Suprapubic skin (tissue), 4 donors: ENCODE data around the gene CAPNS2. TPM values are rescaled to one million over a fixed set of nuclear protein-coding genes. Genes with fewer than 3 reads are reported as not detected.

Experiments used
- DNase-seq, 2 donors: peaks; one replicate each; pipeline ENCODE4 v3.0.0-alpha.2; 2019; ENCODE audit warnings: low spot score in 2 of 2
- H3K27ac ChIP-seq: fragments of 200-600 bp; sonication (generic); one replicate; pipeline ENCODE4 v1.5.1; 2019
- H3K27me3 ChIP-seq: fragments of 200-600 bp; sonication (generic); one replicate; pipeline ENCODE4 v1.5.1; 2019
- H3K36me3 ChIP-seq: fragments of 200-600 bp; sonication (generic); one replicate; pipeline ENCODE4 v1.5.1; 2019
- H3K4me1 ChIP-seq: fragments of 200-600 bp; sonication (generic); one replicate; pipeline ENCODE4 v1.5.1; 2019
- H3K4me3 ChIP-seq: fragments of 200-600 bp; sonication (generic); one replicate; pipeline ENCODE4 v1.5.1; 2019; ENCODE audit warnings: mild to moderate bottlenecking
- H3K9me3 ChIP-seq: fragments of 200-600 bp; sonication (generic); one replicate; pipeline ENCODE4 v1.5.1; 2019
- EP300 ChIP-seq: sonication (generic); formaldehyde crosslinking; IDR thresholded peaks from one replicate; pipeline ENCODE4 v1.6.1; 2017; ENCODE audit warnings: antibody characterized with exemption
- POLR2A ChIP-seq, 2 donors: fragments of 450-650 bp; IDR thresholded peaks; one replicate each; pipeline ENCODE4 v1.6.1; 2017; ENCODE audit warnings: antibody characterized with exemption in 2 of 2, mild to moderate bottlenecking in 2 of 2, moderate library complexity in 2 of 2
- POLR2AphosphoS5 ChIP-seq, 3 donors: sonication (generic); formaldehyde crosslinking; IDR thresholded peaks; one replicate each; pipeline ENCODE4 v1.6.1; 2017; ENCODE audit warnings: antibody characterized with exemption in 3 of 3
- WGBS: methylation state at CpG from one replicate; pipeline ENCODE4 v1.1.5; 2018; 5-methylcytosine and 5-hydroxymethylcytosine counted together
- total RNA-seq, 4 donors: library from RNA; depleted of rRNA; stranded (reverse); fragments of >200 nt; gene quantifications; one replicate each; pipeline ENCODE4 v1.1.0, GENCODE V29; 2016
- TF ChIP-seq, protein P1 (sequence below), 2 donors: fragments of 200-600 bp in 1 of 2; fragments of 450-650 bp in 1 of 2; sonication (generic) in 1 of 2; IDR thresholded peaks; one replicate each; pipeline ENCODE4 v1.5.1; 2016 to 2019; ENCODE audit warnings: antibody characterized with exemption in 2 of 2, mild to moderate bottlenecking in 1 of 2, moderate library complexity in 1 of 2

CAPNS2 gene
- total RNA-seq, 4 donors from 2014 or later = 101 to 177 (median 170) TPM

DNA sequence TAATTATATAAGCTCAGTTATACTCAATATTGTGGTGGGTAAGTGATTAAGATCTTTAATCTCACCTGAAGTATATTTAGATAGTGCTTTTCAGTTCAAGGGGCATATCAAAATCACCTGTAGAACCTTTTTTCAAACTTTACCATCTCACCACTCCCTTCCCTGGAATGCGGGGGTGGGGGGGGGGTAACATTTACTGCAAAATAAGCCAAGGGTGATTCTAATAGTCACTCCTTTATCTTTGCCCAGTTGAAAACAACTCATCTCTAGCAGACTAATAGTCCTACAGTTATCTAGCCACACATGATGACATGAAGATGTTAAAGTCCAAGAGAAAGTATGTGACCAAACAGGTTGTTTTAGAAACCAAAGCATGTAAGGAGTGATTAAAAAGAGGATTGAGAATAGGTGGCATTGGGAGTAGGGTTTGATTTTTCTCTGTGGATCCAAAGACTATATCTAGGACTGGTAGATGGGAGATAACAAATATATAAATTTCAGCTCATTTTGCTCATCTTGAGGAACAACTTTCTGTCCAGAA lies 36.1 kb upstream of the CAPNS2 start:
- H3K27me3 ChIP-seq = no peaks in the 10 kb centered on the region
- no peaks in the 10 kb centered on the region for H3K9me3 ChIP-seq
- WGBS = 88% methylated on average over 1 of the region's 1 CpG
- peaks cover 4% of the 10 kb centered on the region for H3K36me3 ChIP-seq
- H3K4me3 ChIP-seq = no peak overlapping the region
- no peak for DNase-seq
- H3K27ac ChIP-seq = no peak overlapping the region
- no peak for TF ChIP-seq POLR2AphosphoS5 (IDR thresholded peaks at IDR 0.05)
- no peak for TF ChIP-seq POLR2A (IDR thresholded peaks at IDR 0.05)
- TF ChIP-seq, protein P1, sequence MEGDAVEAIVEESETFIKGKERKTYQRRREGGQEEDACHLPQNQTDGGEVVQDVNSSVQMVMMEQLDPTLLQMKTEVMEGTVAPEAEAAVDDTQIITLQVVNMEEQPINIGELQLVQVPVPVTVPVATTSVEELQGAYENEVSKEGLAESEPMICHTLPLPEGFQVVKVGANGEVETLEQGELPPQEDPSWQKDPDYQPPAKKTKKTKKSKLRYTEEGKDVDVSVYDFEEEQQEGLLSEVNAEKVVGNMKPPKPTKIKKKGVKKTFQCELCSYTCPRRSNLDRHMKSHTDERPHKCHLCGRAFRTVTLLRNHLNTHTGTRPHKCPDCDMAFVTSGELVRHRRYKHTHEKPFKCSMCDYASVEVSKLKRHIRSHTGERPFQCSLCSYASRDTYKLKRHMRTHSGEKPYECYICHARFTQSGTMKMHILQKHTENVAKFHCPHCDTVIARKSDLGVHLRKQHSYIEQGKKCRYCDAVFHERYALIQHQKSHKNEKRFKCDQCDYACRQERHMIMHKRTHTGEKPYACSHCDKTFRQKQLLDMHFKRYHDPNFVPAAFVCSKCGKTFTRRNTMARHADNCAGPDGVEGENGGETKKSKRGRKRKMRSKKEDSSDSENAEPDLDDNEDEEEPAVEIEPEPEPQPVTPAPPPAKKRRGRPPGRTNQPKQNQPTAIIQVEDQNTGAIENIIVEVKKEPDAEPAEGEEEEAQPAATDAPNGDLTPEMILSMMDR (IDR thresholded peaks at IDR 0.05) = no peak
- TF ChIP-seq EP300 = no peak
- peaks cover 7% of the 10 kb centered on the region for H3K4me1 ChIP-seq

DNA sequence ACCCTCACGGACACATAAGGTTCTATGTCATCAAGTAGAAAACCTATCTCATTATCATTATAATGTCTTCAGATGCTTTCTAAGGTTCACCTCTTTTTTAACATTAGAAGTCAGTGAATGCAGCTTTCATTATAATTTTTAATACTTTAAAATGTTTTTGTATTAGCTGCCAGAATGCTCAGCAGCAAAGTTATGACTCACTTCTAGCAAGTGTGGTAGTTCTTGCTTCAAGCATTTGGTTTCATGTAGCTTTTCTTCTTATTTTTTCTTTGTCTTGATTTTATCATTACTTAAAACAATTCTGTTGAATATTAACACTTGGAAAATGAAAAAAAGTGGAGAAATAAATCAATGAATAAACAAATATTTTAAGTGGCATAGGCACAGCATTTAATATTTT lies 34.3 kb upstream of the CAPNS2 start:
- DNase-seq = no peak
- H3K4me1 ChIP-seq = peaks cover 7% of the 10 kb centered on the region
- TF ChIP-seq POLR2A (IDR thresholded peaks at IDR 0.05) (no peak), POLR2AphosphoS5 (IDR thresholded peaks at IDR 0.05) (no peak), EP300 (no peak)
- TF ChIP-seq, protein P1 (IDR thresholded peaks at IDR 0.05) = no peak
- no peak overlapping the region for H3K4me3 ChIP-seq
- H3K27me3 ChIP-seq = no peaks in the 10 kb centered on the region
- H3K27ac ChIP-seq = no peak overlapping the region
- H3K36me3 ChIP-seq = peaks cover 4% of the 10 kb centered on the region
- WGBS = 100% methylated on average over 1 of the region's 1 CpG
- no peaks in the 10 kb centered on the region for H3K9me3 ChIP-seq

DNA sequence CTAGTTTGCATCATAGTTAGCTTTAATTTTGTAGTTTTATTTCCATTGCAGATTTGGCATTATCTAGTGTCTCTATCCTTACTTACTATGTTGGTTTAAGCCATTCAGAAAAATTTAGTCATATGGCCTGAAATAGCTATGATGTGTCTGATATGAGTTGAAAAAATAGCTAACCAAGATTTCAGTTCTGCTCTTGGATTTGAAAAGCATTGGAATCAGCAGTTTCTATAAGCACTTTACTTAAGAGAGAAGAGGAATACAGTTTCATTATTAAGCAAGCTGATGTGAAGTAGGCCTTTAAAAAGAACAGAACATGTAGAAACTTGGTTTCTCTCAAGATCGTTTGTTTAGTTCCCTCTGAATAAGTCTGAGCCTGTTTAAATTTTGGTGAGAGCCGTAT lies 31.7 kb upstream of the CAPNS2 start:
- no peak overlapping the region for H3K27ac ChIP-seq
- H3K36me3 ChIP-seq = peaks cover 9% of the 10 kb centered on the region
- no peak overlapping the region for H3K4me3 ChIP-seq
- TF ChIP-seq, protein P1 (IDR thresholded peaks at IDR 0.05) = no peak
- TF ChIP-seq POLR2A (IDR thresholded peaks at IDR 0.05) = no peak
- H3K4me1 ChIP-seq = peaks cover 15% of the 10 kb centered on the region
- DNase-seq = no peak
- H3K27me3 ChIP-seq = no peaks in the 10 kb centered on the region
- 44% methylated on average over 2 of the region's 2 CpGs for WGBS
- H3K9me3 ChIP-seq = no peaks in the 10 kb centered on the region

DNA sequence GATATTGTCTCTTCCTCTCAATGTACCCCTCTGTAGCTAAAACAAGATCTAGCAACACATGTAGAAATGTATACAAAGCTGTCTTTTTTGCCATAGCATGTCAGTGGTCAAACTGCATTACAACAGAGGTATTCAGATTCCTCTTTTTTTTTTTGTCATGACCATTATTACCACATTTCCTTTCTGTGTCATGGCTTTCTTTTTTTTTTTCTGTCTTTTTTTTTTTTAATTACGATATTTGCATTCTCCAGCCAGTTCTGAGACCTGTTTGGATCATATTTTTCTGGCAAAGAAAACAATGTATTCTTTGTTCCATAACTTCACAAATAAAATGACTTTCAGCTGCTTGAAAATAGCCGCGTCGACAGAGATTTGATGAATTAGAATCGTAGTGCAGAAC lies 27.4 kb upstream of the CAPNS2 start:
- WGBS = 49% methylated on average over 5 of the region's 5 CpGs
- DNase-seq = no peak
- Histone ChIP-seq H3K27ac (no peak overlapping the region), H3K4me3 (no peak overlapping the region), H3K9me3 (no peaks in the 10 kb centered on the region), H3K36me3 (peaks cover 5% of the 10 kb centered on the region), H3K4me1 (peaks cover 21% of the 10 kb centered on the region), H3K27me3 (no peaks in the 10 kb centered on the region)
- TF ChIP-seq, protein P1 (IDR thresholded peaks at IDR 0.05) = no peak
- no peak for TF ChIP-seq POLR2A (IDR thresholded peaks at IDR 0.05)
- TF ChIP-seq POLR2AphosphoS5 (IDR thresholded peaks at IDR 0.05) = no peak
- TF ChIP-seq EP300 = no peak

DNA sequence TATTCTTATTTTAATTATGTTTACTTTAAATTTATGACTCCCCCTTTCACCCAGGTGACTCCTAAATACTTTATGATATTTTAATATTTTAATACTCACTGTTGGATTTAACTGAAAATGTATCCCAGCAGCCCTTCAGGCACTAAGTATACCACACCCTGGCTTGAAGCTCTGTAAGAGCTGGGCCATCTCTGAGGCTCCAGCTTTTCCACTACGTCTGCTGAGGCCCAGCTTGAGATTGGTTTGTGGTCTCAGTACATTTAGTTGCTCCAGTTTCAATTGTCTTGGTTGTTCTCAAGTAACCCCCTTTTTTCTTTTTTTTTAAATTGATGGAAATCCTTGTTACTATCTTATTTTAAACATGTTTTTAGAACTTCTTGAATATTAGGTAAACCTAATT lies 27.0 kb upstream of the CAPNS2 start:
- H3K27ac ChIP-seq = no peak overlapping the region
- no peak for TF ChIP-seq POLR2AphosphoS5 (IDR thresholded peaks at IDR 0.05)
- no peak for TF ChIP-seq EP300
- TF ChIP-seq, protein P1 (IDR thresholded peaks at IDR 0.05) = no peak
- TF ChIP-seq POLR2A (IDR thresholded peaks at IDR 0.05) = no peak
- H3K4me1 ChIP-seq = peaks cover 21% of the 10 kb centered on the region
- whole genome bisulfite sequencing = 50% methylated on average over 1 of the region's 1 CpG
- no peak overlapping the region for H3K4me3 ChIP-seq
- DNase-seq = no peak
- H3K27me3 ChIP-seq = no peaks in the 10 kb centered on the region
- H3K36me3 ChIP-seq = peaks cover 5% of the 10 kb centered on the region
- no peaks in the 10 kb centered on the region for H3K9me3 ChIP-seq
